ENCODE data around the gene RTN1. TPM values are rescaled to one million over a fixed set of nuclear protein-coding genes. Genes with fewer than 3 reads are reported as not detected.

The RTN1 gene
- polyA plus RNA-seq, 3 donors = 3.0 to 3.6 (median 3.6) TPM

DNA sequence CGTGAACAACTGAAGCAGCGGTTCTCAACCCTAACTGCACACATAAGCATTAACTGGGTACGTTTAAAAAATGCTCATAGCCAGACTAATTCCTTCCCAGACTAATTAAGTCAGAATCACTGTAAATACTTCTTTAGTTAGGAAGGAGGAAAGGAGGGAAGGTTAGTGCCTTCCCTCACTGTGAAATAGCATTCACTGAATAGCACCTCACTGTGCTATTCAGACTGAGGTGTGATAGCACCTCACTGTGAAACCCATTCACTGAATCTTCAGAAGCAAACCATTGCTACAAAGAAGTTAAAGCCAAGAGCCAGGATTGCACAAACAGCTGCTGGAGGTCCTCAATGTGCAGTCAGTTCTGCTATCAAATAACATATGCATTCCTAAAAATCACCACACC lies 58.8 kb downstream of the RTN1 start:
- DNase-seq (ENCODE audit: low read depth in 3 of 3, low spot score in 2 of 3) = no peak

- DNase-seq (ENCODE audit: low read depth in 3 of 3, low spot score in 2 of 3) = no peak
These were observed 59.5 kb downstream of the RTN1 start for GRCh38 chr14:59811073-59811472.

DNA sequence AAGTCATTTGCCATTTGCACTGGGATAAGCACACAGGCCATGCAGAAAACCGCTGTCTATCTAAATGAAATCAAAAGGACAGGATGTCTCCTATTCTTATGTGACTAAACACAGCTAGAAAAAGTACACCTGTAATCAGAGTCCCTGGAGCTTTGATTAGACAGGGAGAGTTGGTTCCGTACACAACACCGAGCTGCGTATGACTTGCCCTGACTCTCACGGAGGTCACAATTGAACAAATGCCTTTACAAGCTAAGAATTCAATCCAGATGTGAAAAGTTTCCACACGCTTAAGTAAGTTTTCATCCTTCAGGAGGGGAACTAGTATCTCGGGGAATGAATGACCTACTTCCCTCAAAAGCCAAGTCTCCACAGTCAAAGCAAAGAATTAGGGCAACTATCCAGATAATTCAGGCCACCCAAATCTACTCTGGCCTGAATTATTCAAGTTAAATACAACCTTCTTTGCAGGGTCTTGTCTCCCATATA lies 67.5 kb downstream of the RTN1 start:
- DNase-seq (ENCODE audit: low read depth in 3 of 3, low spot score in 2 of 3) = no peak

DNA sequence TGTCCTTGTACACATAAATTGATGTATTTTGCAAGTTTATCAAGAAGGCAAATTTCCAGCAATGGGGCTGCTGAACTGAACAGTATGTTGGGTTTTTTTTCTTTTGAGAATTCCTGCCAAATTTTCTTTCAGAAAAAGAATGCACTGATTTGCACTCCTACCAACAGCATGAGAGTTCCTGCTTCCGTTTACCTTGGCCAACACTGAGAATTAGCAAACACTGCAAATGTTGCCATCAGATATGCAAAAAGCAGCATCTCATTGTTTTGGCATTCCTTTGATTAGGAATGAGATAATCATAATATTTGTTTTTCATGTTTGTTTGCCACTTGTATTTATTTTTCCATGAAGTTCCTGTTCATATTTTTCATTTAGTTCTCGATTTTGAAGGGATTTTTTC lies 82.4 kb downstream of the RTN1 start:
- DNase-seq (ENCODE audit: low read depth in 3 of 3, low spot score in 2 of 3) = no peak

GRCh38 chr14:59787045-59787674 lies 83.4 kb downstream of the RTN1 start:
- no peak for DNase-seq (ENCODE audit: low read depth in 3 of 3, low spot score in 2 of 3)

DNA sequence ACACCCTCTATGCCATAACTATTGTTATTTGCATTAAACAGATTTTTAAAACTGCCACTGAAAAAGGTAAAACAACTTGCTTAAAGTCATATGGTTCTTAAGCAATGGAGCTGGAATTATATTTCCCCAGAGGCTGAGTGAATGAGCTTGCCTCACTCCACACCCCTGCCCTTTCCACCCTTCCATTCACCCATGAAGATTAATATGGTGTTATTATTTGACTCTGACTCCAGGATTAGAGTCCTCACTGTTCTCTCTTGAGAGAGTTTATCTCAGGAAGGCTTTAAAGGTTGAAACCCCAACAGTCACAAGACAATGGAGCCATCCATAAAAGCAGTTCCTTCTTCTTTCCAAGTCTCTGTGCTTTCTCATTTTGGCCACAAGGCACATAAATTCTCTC lies 84.9 kb downstream of the RTN1 start:
- no peak for DNase-seq (ENCODE audit: low read depth in 3 of 3, low spot score in 2 of 3)

- no peak for DNase-seq (ENCODE audit: low read depth in 3 of 3, low spot score in 2 of 3)
These were observed 87.8 kb downstream of the RTN1 start for GRCh38 chr14:59782760-59783159.

DNA sequence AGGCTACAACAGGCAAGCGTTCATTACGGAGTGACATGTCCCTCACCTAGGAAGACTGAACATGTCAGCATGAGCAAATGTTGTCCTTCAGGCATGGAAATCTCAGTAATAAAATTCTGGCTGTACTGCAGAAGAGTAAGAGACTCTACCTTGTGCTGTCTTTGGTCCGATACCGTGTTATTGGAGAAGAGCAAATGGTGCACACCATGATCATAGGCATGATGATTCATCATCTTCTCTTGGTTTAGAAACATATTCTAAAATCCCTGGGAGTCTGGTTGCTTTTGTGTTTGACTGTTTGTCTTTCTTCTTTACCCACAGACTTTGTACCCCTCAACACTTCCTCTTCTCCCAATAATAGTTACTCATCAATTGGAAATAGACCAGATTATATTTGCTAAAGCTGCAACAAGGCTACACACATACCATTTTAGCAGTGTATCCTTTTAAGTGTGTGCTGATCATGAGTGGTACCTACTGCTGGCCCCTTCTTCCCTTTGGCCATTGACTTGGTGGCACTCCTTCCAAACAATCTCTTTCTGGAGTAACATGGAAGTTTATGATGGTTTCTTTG lies 93.5 kb downstream of the RTN1 start:
- no peak for DNase-seq (ENCODE audit: low read depth in 3 of 3, low spot score in 2 of 3)

GRCh38 chr14:59776468-59776867 lies 94.1 kb downstream of the RTN1 start:
- DNase-seq (ENCODE audit: low read depth in 3 of 3, low spot score in 2 of 3) = no peak

DNA sequence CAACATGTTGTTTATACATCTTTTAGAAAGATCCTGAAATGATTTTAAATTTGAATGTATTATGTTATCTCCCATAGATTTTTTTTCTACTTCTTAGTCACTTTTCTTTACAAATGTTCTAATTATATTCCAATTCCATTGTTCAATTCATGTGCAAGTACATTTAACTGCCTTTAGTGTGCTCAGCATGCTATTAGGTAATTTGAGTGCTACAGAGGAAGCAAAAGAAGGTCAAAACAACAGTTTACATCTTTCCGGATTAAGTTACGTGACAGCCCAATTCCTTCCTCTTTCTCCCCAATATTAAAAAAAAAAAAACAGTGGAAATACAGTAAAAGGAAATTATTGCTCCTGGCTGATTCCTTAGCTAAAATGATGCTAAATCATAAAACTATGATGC lies 98.3 kb downstream of the RTN1 start:
- DNase-seq (ENCODE audit: low read depth in 3 of 3, low spot score in 2 of 3) = no peak

GRCh38 chr14:59771577-59771976 lies 99.0 kb downstream of the RTN1 start:
- no peak for DNase-seq (ENCODE audit: low read depth in 3 of 3, low spot score in 2 of 3)

- no peak for DNase-seq (ENCODE audit: low read depth in 3 of 3, low spot score in 2 of 3)
These were observed 101.0 kb downstream of the RTN1 start for GRCh38 chr14:59769586-59769985.

DNA sequence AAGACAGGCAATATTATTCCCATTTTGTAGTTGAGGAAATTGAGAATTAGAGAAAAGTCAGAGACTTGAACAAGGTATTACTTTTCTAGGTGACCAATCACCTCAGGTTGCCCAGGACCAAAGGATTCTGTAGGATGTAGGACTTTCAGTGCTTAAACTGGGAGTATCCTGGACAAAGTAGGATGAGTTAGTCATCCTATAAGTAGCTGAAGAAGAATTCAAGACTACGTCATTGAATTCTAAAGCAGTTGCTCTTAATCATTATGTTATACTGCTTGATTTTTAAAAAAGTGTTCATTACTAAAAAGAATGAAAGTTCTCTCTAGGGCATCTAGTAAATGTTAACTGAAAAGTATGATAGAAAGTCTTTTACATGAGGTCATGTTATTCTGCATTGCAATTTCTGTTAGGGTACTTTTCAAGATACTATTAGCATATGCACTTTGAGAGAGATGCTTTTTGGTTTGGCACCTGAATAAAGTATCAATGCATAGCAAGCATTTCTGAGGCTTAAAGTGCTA lies 101.7 kb downstream of the RTN1 start:
- no peak for DNase-seq (ENCODE audit: low read depth in 3 of 3, low spot score in 2 of 3)

- no peak for DNase-seq (ENCODE audit: low read depth in 3 of 3, low spot score in 2 of 3)
These were observed 108.7 kb downstream of the RTN1 start for GRCh38 chr14:59761851-59762250.

- no peak for DNase-seq (ENCODE audit: low read depth in 3 of 3, low spot score in 2 of 3)
These were observed 115.0 kb downstream of the RTN1 start for GRCh38 chr14:59755409-59756135.

DNA sequence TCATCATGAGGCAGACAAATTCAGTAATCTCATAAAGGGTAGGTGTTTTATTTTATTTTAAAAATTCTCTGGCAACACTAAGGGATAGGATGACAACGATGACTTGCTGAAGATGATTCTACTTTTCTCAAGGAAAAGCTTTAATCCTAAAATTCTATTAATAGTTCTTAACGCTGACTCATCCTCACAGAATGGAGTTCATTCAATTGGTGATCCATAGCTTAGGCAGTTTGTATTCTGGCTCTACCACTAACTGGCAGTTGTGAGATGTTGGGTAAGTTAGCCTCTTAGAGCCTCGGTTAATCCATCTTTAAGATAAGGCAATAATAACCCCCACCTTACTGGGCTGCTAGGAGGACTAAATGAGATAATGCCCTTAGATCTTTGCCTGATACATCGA lies 116.3 kb downstream of the RTN1 start:
- DNase-seq (ENCODE audit: low read depth in 3 of 3, low spot score in 2 of 3) = no peak

DNA sequence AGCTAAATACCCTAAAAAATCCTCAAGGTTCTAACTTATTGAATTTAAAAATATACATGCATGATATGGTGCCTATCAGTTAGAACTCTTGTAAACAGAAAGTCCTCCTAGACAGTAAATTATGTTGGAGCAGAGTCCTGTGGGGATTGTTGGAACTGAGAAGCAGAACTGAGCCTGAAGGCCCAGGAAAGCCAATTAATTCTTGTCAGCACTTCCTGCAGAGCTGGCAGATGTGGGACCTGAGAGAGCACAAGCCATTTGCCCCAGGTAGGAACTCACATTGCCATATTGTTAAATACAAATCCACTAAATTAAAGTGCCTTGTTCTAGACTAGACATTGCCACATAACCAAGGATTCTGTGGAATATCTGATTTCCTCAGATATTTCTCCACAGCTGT lies 117.1 kb downstream of the RTN1 start:
- no peak for DNase-seq (ENCODE audit: low read depth in 3 of 3, low spot score in 2 of 3)

- DNase-seq (ENCODE audit: low read depth in 3 of 3, low spot score in 2 of 3) = no peak
These were observed 119.0 kb downstream of the RTN1 start for GRCh38 chr14:59751578-59751977.

DNA sequence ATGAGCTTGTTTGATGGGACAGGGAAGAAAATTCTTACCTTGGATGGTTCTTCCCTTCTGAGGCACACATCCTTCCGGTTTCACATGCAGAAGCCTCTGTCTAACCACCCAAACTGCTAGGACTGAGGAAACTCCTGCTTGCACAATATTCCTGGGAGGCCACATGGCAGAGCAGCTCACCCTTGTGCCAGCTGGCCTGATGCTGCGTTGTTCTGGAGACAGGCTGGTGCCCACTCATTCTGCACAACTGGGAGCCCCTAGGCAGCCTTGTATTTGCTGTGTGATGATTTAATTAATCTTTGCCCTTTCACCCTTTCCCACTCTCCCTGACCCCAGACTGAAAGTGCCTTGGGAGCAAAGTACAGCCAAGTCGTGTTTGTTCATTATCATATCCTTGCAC lies 130.8 kb downstream of the RTN1 start:
- DNase-seq (ENCODE audit: low read depth in 3 of 3, low spot score in 2 of 3) = no peak

DNA sequence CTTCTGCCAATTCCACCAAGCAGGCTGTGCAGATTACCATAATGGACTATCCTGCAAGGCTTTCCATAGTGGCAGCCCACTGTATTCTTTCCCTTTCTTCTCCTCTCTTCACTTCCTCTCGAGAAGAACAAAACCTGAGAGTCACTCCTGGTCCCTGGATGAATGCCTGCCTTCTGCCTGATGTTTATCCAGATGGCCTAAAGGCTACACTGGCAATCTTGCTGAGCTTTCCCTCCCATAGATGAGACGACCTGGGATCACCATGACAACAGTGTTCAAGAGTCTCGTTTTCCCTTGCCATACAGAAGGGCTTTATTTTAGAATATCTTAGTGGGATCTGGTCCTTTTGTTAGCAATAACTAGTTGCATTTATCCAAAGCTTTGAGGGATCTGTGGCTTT lies 142.3 kb downstream of the RTN1 start:
- DNase-seq (ENCODE audit: low read depth in 3 of 3, low spot score in 2 of 3) = no peak

- no peak for DNase-seq (ENCODE audit: low read depth in 3 of 3, low spot score in 2 of 3)
These were observed 143.4 kb downstream of the RTN1 start for GRCh38 chr14:59727073-59727661.

- no peak for DNase-seq (ENCODE audit: low read depth in 3 of 3, low spot score in 2 of 3)
These were observed 159.5 kb downstream of the RTN1 start for GRCh38 chr14:59711080-59711479.

Data from right renal cortex interstitium (tissue), 3 donors.